WERI-Rb-1 (cell line): Measurements from ENCODE around the gene TSPAN3.

Experiments used
- DNase-seq: peaks from one replicate; pipeline ENCODE4 v3.0.0-alpha.2; 2020
- H3K27ac ChIP-seq: fragments of 250-450 bp; sonication (Bioruptor Pico); 2 replicates; pipeline ENCODE4 v1.5.1; 2020; ENCODE audit warnings: mild to moderate bottlenecking, moderate library complexity
- H3K27me3 ChIP-seq: fragments of 250-450 bp; sonication (Bioruptor Pico); 2 replicates; pipeline ENCODE4 v1.5.1; 2021; ENCODE audit warnings: mild to moderate bottlenecking, low read depth, moderate library complexity; ENCODE audit not compliant: insufficient read depth, severe bottlenecking
- H3K36me3 ChIP-seq: fragments of 250-450 bp; sonication (Bioruptor Pico); 2 replicates; pipeline ENCODE4 v1.5.1; 2020; ENCODE audit warnings: mild to moderate bottlenecking, moderate library complexity
- H3K4me3 ChIP-seq: 2 replicates; pipeline ENCODE4 v1.5.1; 2011; ENCODE audit warnings: low read depth, mild to moderate bottlenecking, control low read depth, low read length
- H3K9me3 ChIP-seq: fragments of 250-450 bp; sonication (Bioruptor Pico); 2 replicates; pipeline ENCODE4 v1.5.1; 2021; ENCODE audit warnings: mild to moderate bottlenecking, moderate library complexity; ENCODE audit not compliant: severe bottlenecking
- CTCF ChIP-seq: IDR thresholded peaks from 2 replicates; pipeline ENCODE4 v1.5.1; 2011; ENCODE audit warnings: low read depth, mild to moderate bottlenecking, control low read depth, inconsistent platforms, low read length

Gene TSPAN3

GRCh38 chr15:77010857-77011256 lies 60.1 kb downstream of the TSPAN3 start:
- no peak overlapping the region for H3K27ac ChIP-seq
- H3K36me3 ChIP-seq = no peaks in the 10 kb centered on the region
- no peak for TF ChIP-seq CTCF
- no peak for DNase-seq
- no peaks in the 10 kb centered on the region for H3K27me3 ChIP-seq
- no peak overlapping the region for H3K4me3 ChIP-seq
- H3K9me3 ChIP-seq = no peaks in the 10 kb centered on the region

- H3K9me3 ChIP-seq = no peaks in the 10 kb centered on the region
- DNase-seq = no peak
- no peak overlapping the region for H3K4me3 ChIP-seq
- no peak overlapping the region for H3K27ac ChIP-seq
- H3K36me3 ChIP-seq = no peaks in the 10 kb centered on the region
- TF ChIP-seq CTCF = no peak
- H3K27me3 ChIP-seq = no peaks in the 10 kb centered on the region
Measured at GRCh38 chr15:77010312-77010686, 60.6 kb downstream of the TSPAN3 start.

DNA sequence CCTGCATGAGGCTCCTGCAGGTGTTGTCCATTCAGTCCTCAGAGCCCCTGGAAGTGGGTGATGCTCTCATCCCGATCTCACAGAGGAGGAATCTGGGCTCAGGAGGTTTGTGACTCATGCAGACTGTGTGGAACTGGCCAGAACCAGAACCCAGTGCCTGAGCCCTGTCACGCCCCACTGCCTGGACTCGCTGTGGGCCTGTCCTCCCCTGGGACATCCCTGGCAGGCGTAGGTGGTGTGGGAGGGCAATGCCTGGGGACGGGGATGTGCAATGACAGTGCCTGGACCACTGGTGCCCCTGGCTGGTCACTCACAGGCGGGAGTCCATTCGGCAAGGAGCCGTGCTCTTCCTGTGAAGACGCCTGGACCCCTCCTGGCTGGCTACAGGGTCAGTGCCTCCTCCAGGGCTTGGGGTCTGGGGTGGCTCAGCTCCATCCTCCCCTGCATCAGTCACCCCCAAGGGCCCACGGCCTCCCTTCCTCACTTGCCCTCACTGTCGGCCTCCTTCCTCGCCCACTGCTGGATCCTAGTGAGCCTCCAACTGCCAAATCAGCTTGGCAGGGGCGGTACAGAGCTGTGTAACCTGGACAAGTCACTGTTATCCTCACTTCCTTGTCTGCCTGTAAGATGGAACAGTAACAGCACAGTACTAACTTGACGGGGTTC lies 61.1 kb downstream of the TSPAN3 start:
- H3K4me3 ChIP-seq = no peak overlapping the region
- H3K36me3 ChIP-seq = no peaks in the 10 kb centered on the region
- TF ChIP-seq CTCF = no peak
- no peak overlapping the region for H3K27ac ChIP-seq
- H3K27me3 ChIP-seq = no peaks in the 10 kb centered on the region
- H3K9me3 ChIP-seq = no peaks in the 10 kb centered on the region
- DNase-seq = no peak

GRCh38 chr15:77009176-77009575 lies 61.7 kb downstream of the TSPAN3 start:
- Histone ChIP-seq H3K9me3 (no peaks in the 10 kb centered on the region), H3K27ac (no peak overlapping the region), H3K36me3 (no peaks in the 10 kb centered on the region), H3K27me3 (no peaks in the 10 kb centered on the region), H3K4me3 (no peak overlapping the region)
- DNase-seq = no peak
- TF ChIP-seq CTCF = no peak

- no peaks in the 10 kb centered on the region for H3K36me3 ChIP-seq
- H3K9me3 ChIP-seq = no peaks in the 10 kb centered on the region
- H3K27me3 ChIP-seq = no peaks in the 10 kb centered on the region
- H3K27ac ChIP-seq = no peak overlapping the region
- no peak for DNase-seq
- no peak for TF ChIP-seq CTCF
- H3K4me3 ChIP-seq = no peak overlapping the region
Measured at GRCh38 chr15:77004189-77004588, 66.7 kb downstream of the TSPAN3 start.
